Coronary artery (tissue), 2 donors: ENCODE results near the gene HIVEP1.

Experiments used
- DNase-seq: peaks from one replicate; pipeline ENCODE4 v3.0.0-alpha.2; 2017; ENCODE audit warnings: low spot score
- H3K27ac ChIP-seq, 2 donors: fragments of 200-600 bp; sonication (generic); one replicate each; pipeline ENCODE4 v1.5.1; 2016 to 2019
- H3K4me3 ChIP-seq: fragments of 200-600 bp; sonication (generic); 2 replicates; pipeline ENCODE4 v1.5.1; 2016; ENCODE audit warnings: mild to moderate bottlenecking, moderate library complexity
- CTCF ChIP-seq: fragments of 200-600 bp; sonication (generic); IDR thresholded peaks from one replicate; pipeline ENCODE4 v1.5.1; 2019; ENCODE audit warnings: antibody characterized with exemption

Gene HIVEP1

GRCh38 chr6:12118607-12119006 is 106.5 kb downstream of the HIVEP1 start:
- Histone ChIP-seq H3K27ac (no peak overlapping the region), H3K4me3 (no peak overlapping the region)
- DNase-seq = no peak
- no peak for TF ChIP-seq CTCF

- Histone ChIP-seq H3K4me3 (no peak overlapping the region), H3K27ac (no peak overlapping the region)
- DNase-seq = no peak
- no peak for TF ChIP-seq CTCF
Measured at GRCh38 chr6:12119085-12119588, 107.0 kb downstream of the HIVEP1 start.

GRCh38 chr6:12125396-12125795 is 113.3 kb downstream of the HIVEP1 start:
- no peak for TF ChIP-seq CTCF
- H3K4me3 ChIP-seq = no peak overlapping the region
- no peak for DNase-seq
- no peak overlapping the region for H3K27ac ChIP-seq

GRCh38 chr6:12126051-12126450 is 113.9 kb downstream of the HIVEP1 start:
- DNase-seq = no peak
- Histone ChIP-seq H3K27ac (no peak overlapping the region), H3K4me3 (no peak overlapping the region)
- TF ChIP-seq CTCF = no peak

GRCh38 chr6:12129523-12129922 is 117.4 kb downstream of the HIVEP1 start:
- DNase-seq = no peak
- TF ChIP-seq CTCF = no peak
- H3K27ac ChIP-seq = no peak overlapping the region
- no peak overlapping the region for H3K4me3 ChIP-seq

GRCh38 chr6:12132351-12133222 is 120.5 kb downstream of the HIVEP1 start:
- no peak for DNase-seq
- H3K4me3 ChIP-seq = no peak overlapping the region
- H3K27ac ChIP-seq = no peak overlapping the region
- TF ChIP-seq CTCF = no peak

- no peak overlapping the region for H3K4me3 ChIP-seq
- no peak for DNase-seq
- no peak overlapping the region for H3K27ac ChIP-seq
- no peak for TF ChIP-seq CTCF
Measured at GRCh38 chr6:12134581-12134980, 122.5 kb downstream of the HIVEP1 start.
